ENCODE data around the gene ASB9.
"Not testable (repeated sequence)": the region's sequence is repeated elsewhere in the genome, so short reads cannot be mapped to it uniquely, and the experiment has no call there.

ASB9 gene

GRCh38 chrX:15269618-15270521, at the start of gene ASB9:
ASB9 (minus strand) TSS chrX:15270083; CDS start chrX:15269874, 209 bp downstream.
- DNase-seq, result peak; percentile 1

- DNase-seq, result no peak
These were observed 49.2 kb upstream of the ASB9 start for GRCh38 chrX:15319075-15319474.

GRCh38 chrX:15315509-15315908, 45.6 kb upstream of the ASB9 start, which contains the start of gene ASB11:
ASB11 (minus strand) TSS chrX:15315640; CDS start chrX:15315605, 35 bp downstream.
- DNase-seq, result no peak

GRCh38 chrX:15314472-15314871, 44.6 kb upstream of the ASB9 start:
- DNase-seq, result no peak

- no peak for DNase-seq
These were observed 41.2 kb upstream of the ASB9 start for GRCh38 chrX:15311119-15311518.

GRCh38 chrX:15310117-15310516, 40.2 kb upstream of the ASB9 start:
- DNase-seq, result peak; percentile 64

- not testable (repeated sequence) for DNase-seq
These were observed 36.0 kb upstream of the ASB9 start for GRCh38 chrX:15305899-15306298.

GRCh38 chrX:15301924-15302323, 32.0 kb upstream of the ASB9 start:
- DNase-seq, result no peak

GRCh38 chrX:15299941-15300851, 30.3 kb upstream of the ASB9 start:
- DNase-seq, result no peak

GRCh38 chrX:15298780-15299179, 28.9 kb upstream of the ASB9 start:
- DNase-seq, result no peak

GRCh38 chrX:15298201-15298600, 28.3 kb upstream of the ASB9 start:
- DNase-seq, result no peak

- no peak for DNase-seq
These were observed 23.6 kb upstream of the ASB9 start for GRCh38 chrX:15293451-15293850.

- no peak for DNase-seq
These were observed 23.0 kb upstream of the ASB9 start for GRCh38 chrX:15292861-15293260.

- no peak for DNase-seq
These were observed 7.7 kb upstream of the ASB9 start for GRCh38 chrX:15277604-15278003.

- no peak for DNase-seq
These were observed 5.1 kb upstream of the ASB9 start for GRCh38 chrX:15274946-15275345.

GRCh38 chrX:15273275-15273674, 3.4 kb upstream of the ASB9 start:
- DNase-seq, result not testable (repeated sequence)

- no peak for DNase-seq
These were observed 1.9 kb upstream of the ASB9 start for GRCh38 chrX:15271757-15272156.

GRCh38 chrX:15269120-15269519, 763 bp downstream of the ASB9 start:
- no peak for DNase-seq

GRCh38 chrX:15254852-15255251, 15.0 kb downstream of the ASB9 start:
- DNase-seq, result no peak

GRCh38 chrX:15245896-15246295, 24.0 kb downstream of the ASB9 start:
- DNase-seq, result no peak

GRCh38 chrX:15244421-15244820, 25.5 kb downstream of the ASB9 start:
- DNase-seq, result no peak

GRCh38 chrX:15242899-15243555, 26.9 kb downstream of the ASB9 start:
- DNase-seq, result peak; percentile 5

GRCh38 chrX:15241301-15241700, 28.6 kb downstream of the ASB9 start:
- DNase-seq, result no peak

Measured in COR-L47 (cell line).